Bronchial epithelial cell (primary cell): Measurements from ENCODE around the gene SLC16A14. TPM values are rescaled to one million over a fixed set of nuclear protein-coding genes. Genes with fewer than 3 reads are reported as not detected.

Experiments used
- DNase-seq: peaks from one replicate; pipeline ENCODE4 v3.0.0-alpha.2; 2010; ENCODE audit warnings: low read depth
- FAIRE-seq: peaks from 2 replicates; lab custom pipeline; 2011; peaks lifted over from hg19 to GRCh38; lab: Jason Lieb, UNC
- H3K27me3 ChIP-seq: 2 replicates; pipeline ENCODE4 v1.5.1; 2011; ENCODE audit warnings: low read length; ENCODE audit not compliant: control insufficient read depth, insufficient read depth
- H3K36me3 ChIP-seq: 2 replicates; pipeline ENCODE4 v1.5.1; 2011; ENCODE audit warnings: low read length; ENCODE audit not compliant: control insufficient read depth, insufficient read depth
- H3K4me3 ChIP-seq: 2 replicates; pipeline ENCODE4 v1.5.1; 2011; ENCODE audit warnings: mild to moderate bottlenecking, low read depth, low read length, control low read depth
- CTCF ChIP-seq: IDR thresholded peaks from 2 replicates; pipeline ENCODE4 v1.5.1; 2011; ENCODE audit warnings: mild to moderate bottlenecking, moderate library complexity, low read length, control low read depth, inconsistent platforms; ENCODE audit not compliant: insufficient read depth, severe bottlenecking
- total RNA-seq: library from RNA; depleted of rRNA; stranded (reverse); fragments of >200 nt; gene quantifications from 2 replicates; pipeline ENCODE4 v1.2.1, GENCODE V29; 2014

The SLC16A14 gene
- total RNA-seq, 1 donor from 2014 or later: 2.4 TPM

- DNase-seq: peak; percentile 5
- Histone ChIP-seq H3K4me3 (no peak overlapping the region), H3K27me3 (no peaks in the 10 kb centered on the region), H3K36me3 (no peaks in the 10 kb centered on the region)
- no peak for TF ChIP-seq CTCF
- no peak for FAIRE-seq
Observed at GRCh38 chr2:230008708-230009066, 60.0 kb downstream of the SLC16A14 start.

- Histone ChIP-seq H3K4me3 (no peak overlapping the region), H3K36me3 (no peaks in the 10 kb centered on the region), H3K27me3 (no peaks in the 10 kb centered on the region)
- FAIRE-seq (peak; percentile 18), DNase-seq (peak; percentile 59)
- peak; percentile 68 for TF ChIP-seq CTCF
Observed at GRCh38 chr2:230007931-230008707, 60.6 kb downstream of the SLC16A14 start.

GRCh38 chr2:230000118-230000841 is 68.4 kb downstream of the SLC16A14 start:
- no peaks in the 10 kb centered on the region for H3K36me3 ChIP-seq
- H3K4me3 ChIP-seq: no peak overlapping the region
- no peak for FAIRE-seq
- no peak for DNase-seq
- H3K27me3 ChIP-seq: no peaks in the 10 kb centered on the region
- TF ChIP-seq CTCF: no peak

GRCh38 chr2:229997565-229997964 is 71.2 kb downstream of the SLC16A14 start:
- Histone ChIP-seq H3K36me3 (no peaks in the 10 kb centered on the region), H3K4me3 (no peak overlapping the region), H3K27me3 (no peaks in the 10 kb centered on the region)
- DNase-seq: no peak
- no peak for TF ChIP-seq CTCF
- FAIRE-seq: peak; percentile 55

GRCh38 chr2:229996320-229996719 is 72.4 kb downstream of the SLC16A14 start:
- H3K36me3 ChIP-seq: no peaks in the 10 kb centered on the region
- FAIRE-seq: no peak
- no peak for TF ChIP-seq CTCF
- H3K27me3 ChIP-seq: no peaks in the 10 kb centered on the region
- DNase-seq: no peak
- no peak overlapping the region for H3K4me3 ChIP-seq
